Muscle of arm (tissue), 12 donors: ENCODE measurements around the gene CFAP99. TPM values are rescaled to one million over a fixed set of nuclear protein-coding genes. Genes with fewer than 3 reads are reported as not detected.

ENCODE experiments used
- DNase-seq: peaks from one replicate; pipeline ENCODE4 v3.0.0-alpha.2; 2013
- polyA plus RNA-seq, 12 donors: library from polyadenylated mRNA; unstranded; fragments of 120-200 nt; gene quantifications; one replicate each; pipeline ENCODE4 v1.2.1, GENCODE V29; 2013; ENCODE audit not compliant: insufficient read length in 12 of 12

The CFAP99 gene
- polyA plus RNA-seq, 12 donors = 0.12 to 0.22 (median 0.16) TPM; not detected in 8

DNA sequence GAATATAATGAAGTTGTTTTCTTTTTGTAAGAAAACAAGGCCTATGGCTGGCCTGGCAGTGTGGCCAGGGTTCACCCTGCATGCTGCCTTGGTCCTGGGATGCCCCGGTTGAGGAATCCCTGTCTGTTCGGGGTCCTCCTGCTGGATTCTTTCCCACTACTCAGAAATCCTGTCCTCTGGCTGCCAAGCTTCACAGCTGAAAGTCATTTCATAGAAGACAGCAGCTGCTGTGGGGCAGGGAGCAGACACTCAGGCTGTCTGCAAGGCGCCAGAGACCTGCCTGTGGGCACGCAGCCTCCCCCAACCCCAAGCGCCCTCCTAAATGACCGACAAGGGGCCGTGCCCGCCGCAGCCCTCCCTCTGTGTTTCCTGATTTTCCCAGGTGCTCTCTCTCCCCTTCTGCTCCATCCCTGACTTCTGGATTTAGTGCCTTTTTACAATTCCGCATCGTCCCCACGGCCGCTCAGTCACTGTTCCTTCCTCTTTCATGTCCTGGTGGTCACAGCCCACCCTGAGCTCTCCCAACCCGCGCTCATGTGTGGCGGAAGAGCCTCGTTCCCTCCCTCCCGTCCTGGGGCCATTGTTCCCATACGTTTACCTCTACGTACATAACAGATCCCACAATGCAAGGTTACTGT is 27.9 kb upstream of the CFAP99 start:
- DNase-seq = no peak

GRCh38 chr4:2393353-2394270 is 25.1 kb upstream of the CFAP99 start:
- DNase-seq = peak; percentile 69

- no peak for DNase-seq
Observed at GRCh38 chr4:2394528-2394927, 24.2 kb upstream of the CFAP99 start.

GRCh38 chr4:2395038-2395437 is 23.7 kb upstream of the CFAP99 start:
- no peak for DNase-seq

DNA sequence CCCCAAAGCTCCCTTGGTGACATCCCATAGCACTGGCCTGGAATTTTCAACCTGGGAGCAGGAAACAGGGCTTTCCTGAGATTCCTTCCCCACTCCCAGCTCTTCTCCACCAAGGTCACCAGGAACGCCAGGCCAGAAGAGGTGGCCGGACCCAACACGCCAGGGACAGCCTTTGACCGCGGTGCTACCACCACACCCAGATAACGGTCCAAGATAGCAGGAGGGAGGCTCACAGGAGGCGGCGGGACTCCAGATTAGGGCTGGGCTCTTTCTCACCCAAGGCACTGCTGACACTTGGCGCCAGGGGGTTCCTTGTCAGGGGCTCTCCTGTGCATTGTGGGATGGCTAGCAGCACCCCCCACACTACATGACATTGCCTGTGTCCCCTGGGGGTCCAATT is 23.2 kb upstream of the CFAP99 start:
- no peak for DNase-seq

GRCh38 chr4:2396781-2397368 is 21.9 kb upstream of the CFAP99 start:
- no peak for DNase-seq

DNA sequence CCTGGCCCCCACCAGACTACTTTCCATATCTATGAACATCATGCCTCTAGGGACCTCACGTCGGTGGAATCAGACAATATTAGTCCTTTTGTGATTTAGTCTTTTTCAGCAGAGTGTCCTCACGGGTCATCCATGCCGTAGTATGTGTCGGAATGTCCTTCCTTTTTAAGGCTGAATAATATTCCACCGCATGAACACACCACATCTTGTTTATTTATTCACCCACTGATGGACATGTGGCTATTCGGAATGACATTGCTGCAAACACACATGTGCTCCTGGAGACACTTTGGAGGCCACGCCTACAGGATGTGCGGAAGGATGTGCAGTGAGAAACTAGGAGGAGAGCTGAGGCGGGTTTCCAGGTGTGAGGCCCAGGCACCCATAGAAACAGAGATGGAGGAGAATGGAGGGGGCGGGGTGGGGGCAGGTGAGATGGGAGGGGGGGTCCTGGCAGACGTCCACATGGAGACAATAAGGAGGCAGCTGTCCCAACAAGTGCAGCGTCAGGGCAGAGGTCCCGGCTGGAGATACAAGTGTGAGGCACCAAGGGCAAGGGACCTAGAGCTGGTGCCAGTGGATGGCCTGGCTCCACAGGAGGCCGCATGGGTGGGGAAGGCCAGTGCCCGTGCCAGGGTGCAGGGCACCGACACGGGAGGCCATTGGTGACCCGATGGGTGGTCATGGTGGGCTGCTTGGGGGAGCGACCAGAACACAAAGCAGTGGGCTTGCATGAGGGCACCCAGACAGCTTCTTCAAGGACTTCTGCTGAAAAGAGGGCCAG is 21.0 kb upstream of the CFAP99 start:
- DNase-seq = no peak

- no peak for DNase-seq
Observed at GRCh38 chr4:2399216-2399615, 19.5 kb upstream of the CFAP99 start.

- DNase-seq = no peak
Observed at GRCh38 chr4:2399631-2400190, 19.0 kb upstream of the CFAP99 start.

DNA sequence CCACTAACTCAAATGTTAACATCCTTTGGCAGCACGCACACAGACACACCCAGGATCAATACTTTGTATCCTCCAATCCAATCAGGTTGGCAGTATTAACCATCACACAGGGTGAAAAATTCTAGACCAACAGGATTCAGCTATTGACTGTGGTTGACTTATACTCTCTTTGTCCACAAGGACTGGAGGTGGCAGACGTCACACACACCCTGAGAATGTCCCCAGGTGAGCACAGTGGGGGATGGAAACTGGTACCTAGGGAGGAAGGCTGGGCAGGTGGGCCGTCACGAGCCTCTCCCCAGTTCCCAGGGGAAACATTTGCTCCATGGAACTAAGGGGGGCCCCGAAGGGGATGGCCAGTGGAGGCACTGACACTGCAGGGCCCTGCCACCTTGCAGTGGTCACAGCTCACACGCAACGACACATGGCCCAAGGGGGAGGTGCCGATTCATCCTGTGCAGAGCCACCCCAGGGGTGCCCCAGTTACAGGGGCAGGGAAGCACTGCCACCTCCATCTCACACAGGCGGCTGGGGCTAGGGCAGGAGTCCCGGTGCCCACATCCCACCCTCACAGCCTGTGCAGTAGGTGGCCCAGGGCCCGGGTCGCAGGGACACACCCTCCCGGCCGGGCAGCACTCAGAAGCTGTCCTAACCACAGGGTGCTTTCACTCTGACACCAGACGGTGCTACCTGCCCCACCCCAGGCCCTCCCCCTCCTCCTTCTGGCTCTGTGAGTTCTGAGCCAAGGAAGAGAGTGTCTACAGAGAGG is 17.7 kb upstream of the CFAP99 start:
- DNase-seq = no peak

- DNase-seq = no peak
Observed at GRCh38 chr4:2401610-2401983, 17.2 kb upstream of the CFAP99 start.

GRCh38 chr4:2402048-2402842 is 16.5 kb upstream of the CFAP99 start:
- peak; percentile 53 for DNase-seq

DNA sequence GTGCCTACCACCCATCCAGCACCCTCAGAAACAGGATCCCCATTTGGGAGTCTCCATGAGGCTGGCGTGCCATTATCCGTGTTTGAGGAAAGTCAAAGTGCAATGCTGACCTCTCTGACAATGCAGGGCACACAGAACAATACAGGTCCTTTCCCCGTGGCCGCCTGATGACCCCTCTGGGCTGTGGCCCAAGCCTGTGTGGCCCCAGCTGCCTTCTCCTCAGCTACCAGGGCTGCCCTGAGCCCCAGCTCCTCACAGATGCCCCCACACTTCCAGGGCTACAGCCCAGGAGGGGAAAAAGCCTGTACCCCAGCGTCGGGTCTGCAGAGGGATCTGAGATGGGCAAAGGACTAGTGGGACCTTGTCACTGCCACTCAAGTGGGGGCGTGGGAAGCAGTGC is 15.8 kb upstream of the CFAP99 start:
- no peak for DNase-seq

GRCh38 chr4:2406406-2406805 is 12.3 kb upstream of the CFAP99 start:
- no peak for DNase-seq

GRCh38 chr4:2406920-2407319 is 11.8 kb upstream of the CFAP99 start:
- DNase-seq = no peak

GRCh38 chr4:2407991-2408342 is 10.8 kb upstream of the CFAP99 start:
- no peak for DNase-seq

- DNase-seq = no peak
Observed at GRCh38 chr4:2408401-2408958, 10.3 kb upstream of the CFAP99 start.

DNA sequence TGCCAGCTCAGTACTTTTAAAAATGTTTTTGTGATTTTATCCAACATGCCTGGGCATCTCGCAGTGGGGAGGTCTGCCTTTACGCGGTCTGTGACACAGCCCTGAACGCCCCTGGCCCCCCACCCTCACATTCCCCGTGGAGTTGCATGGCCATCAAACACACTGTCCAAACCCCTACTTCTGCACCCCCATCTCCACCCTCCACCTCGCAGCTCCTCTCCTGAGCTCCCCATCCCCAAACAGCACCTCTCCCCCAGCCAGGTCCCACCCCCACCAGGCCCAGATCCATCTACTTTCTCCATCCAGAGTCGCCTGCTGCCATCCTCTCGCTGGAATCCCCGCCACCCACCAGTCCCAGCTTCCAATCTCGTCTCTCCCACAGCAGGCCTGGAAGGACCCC is 9.8 kb upstream of the CFAP99 start:
- DNase-seq = no peak

DNA sequence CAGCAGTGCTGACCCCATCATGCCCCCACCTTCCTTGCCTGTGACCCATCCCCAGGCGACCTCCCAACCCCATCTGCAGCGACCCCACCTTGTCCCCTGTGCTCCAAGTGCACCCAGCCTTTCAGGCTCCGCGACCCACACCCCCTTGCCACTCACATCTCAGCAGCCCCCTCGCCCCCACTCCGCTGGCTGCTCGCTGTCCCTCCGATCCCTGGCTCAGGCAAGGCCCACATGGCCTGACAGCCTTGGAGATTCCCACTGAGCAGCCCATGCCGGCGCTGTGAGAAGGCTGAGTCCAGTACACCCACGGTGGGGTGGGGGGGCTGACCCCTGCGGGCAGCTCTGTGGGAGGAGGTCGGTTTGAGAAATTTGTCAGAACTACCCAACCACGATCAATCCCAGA is 9.4 kb upstream of the CFAP99 start:
- DNase-seq = no peak
